ENCODE data around the gene CERCAM.

- no peak for TF ChIP-seq CTCF (IDR thresholded peaks at IDR 0.05)
- no peak for TF ChIP-seq POLR2A (IDR thresholded peaks at IDR 0.05)
Observed at GRCh38 chr9:128484686-128485413, 64.2 kb downstream of the CERCAM start.
